Body of pancreas (tissue), 4 donors: ENCODE data around the gene C1QTNF8. TPM values are rescaled to one million over a fixed set of nuclear protein-coding genes. Genes with fewer than 3 reads are reported as not detected.

Source experiments
- ATAC-seq: fragments of 150-250 bp; one replicate; pipeline ENCODE4 v1.9.1; 2016
- DNase-seq, 4 donors: peaks; one replicate each; pipeline ENCODE4 v3.0.0-alpha.2; 2019
- H3K27ac ChIP-seq, 4 donors: fragments of 200-600 bp; sonication (generic); 1 replicate in 3 of 4; 2 replicates in 1 of 4; pipeline versions ENCODE4 v1.5.1 to v1.6.1; 2016 to 2019; ENCODE audit warnings: mild to moderate bottlenecking in 1 of 4, mixed read lengths in 1 of 4, moderate library complexity in 1 of 4
- H3K27me3 ChIP-seq, 2 donors: fragments of 200-600 bp; sonication (generic); one replicate each; pipeline ENCODE4 v1.6.0; 2016; ENCODE audit warnings: mild to moderate bottlenecking in 1 of 2
- H3K36me3 ChIP-seq, 2 donors: fragments of 200-600 bp; sonication (generic); replicated peaks in 1 of 2; 2 replicates each; pipeline ENCODE4 v1.5.1; 2016; ENCODE audit warnings: low read depth in 2 of 2; ENCODE audit not compliant: insufficient read depth in 1 of 2
- H3K4me1 ChIP-seq: fragments of 200-600 bp; sonication (generic); one replicate; pipeline ENCODE4 v1.6.0; 2016
- H3K4me3 ChIP-seq, 2 donors: fragments of 200-600 bp; sonication (generic); 1 replicate in 1 of 2; 2 replicates in 1 of 2; pipeline ENCODE4 v1.5.1; 2016 to 2019
- H3K9me3 ChIP-seq, 3 donors: fragments of 200-600 bp; sonication (generic); 1 replicate in 2 of 3; 2 replicates in 1 of 3; pipeline ENCODE4 v1.5.1; 2016
- POLR2A ChIP-seq, 3 donors: fragments of 450-650 bp; IDR thresholded peaks; one replicate each; pipeline ENCODE4 v1.6.1; 2016; ENCODE audit warnings: antibody characterized with exemption in 3 of 3, mild to moderate bottlenecking in 2 of 3
- WGBS, 2 donors: methylation state at CpG; one replicate each; pipeline ENCODE4 v1.1.5; 2017; 5-methylcytosine and 5-hydroxymethylcytosine counted together
- intact Hi-C: fragments of 100-400 bp; cut with DNase I; formaldehyde crosslinking; loops from one replicate; pipeline ENCODE4 v1.15.1; 2023
- total RNA-seq, 2 donors: library from RNA; depleted of rRNA; stranded (reverse); fragments of >200 nt; gene quantifications; one replicate each; pipeline ENCODE4 v1.1.0, GENCODE V29; 2016
- TF ChIP-seq, protein P1 (sequence below), 7 experiments: fragments of 450-650 bp in 4 of 7; fragments of 200-600 bp in 3 of 7; sonication (generic) in 3 of 7; IDR thresholded peaks; one replicate each; pipeline ENCODE4 v1.5.1; 2016 to 2019; ENCODE audit warnings: antibody characterized with exemption in 7 of 7

Gene C1QTNF8
- total RNA-seq, 2 donors from 2014 or later = not detected

DNA sequence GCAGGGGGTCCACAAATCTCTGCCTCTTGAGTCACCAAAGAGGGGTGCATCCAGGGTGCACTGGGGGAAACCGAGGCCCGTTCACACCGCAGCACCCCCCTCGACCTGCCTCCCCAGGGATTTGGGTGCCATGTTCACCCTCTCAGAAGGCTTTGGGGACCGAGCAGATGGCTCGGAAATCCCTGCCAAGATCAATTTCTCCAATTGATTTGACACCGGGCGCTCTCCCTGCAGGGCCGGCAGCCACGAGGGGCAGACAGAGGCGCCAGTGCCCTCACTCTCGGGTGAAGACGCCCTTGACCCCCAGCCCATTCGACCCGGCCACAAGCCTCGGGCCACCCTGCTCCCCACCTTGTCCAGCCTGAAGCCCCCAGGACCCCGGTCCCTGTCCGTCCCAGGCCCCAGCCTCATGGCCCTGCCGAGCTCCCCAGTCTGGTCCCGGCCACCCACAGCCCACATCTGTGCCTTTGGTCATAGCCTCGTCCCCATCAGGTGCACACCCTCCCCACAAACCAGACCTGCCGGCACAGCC is 14.2 kb downstream of the C1QTNF8 start:
- H3K27me3 ChIP-seq = peaks cover 0 to 37% of the 10 kb centered on the region in 2 donors
- peaks cover 30% of the 10 kb centered on the region for H3K4me1 ChIP-seq

DNA sequence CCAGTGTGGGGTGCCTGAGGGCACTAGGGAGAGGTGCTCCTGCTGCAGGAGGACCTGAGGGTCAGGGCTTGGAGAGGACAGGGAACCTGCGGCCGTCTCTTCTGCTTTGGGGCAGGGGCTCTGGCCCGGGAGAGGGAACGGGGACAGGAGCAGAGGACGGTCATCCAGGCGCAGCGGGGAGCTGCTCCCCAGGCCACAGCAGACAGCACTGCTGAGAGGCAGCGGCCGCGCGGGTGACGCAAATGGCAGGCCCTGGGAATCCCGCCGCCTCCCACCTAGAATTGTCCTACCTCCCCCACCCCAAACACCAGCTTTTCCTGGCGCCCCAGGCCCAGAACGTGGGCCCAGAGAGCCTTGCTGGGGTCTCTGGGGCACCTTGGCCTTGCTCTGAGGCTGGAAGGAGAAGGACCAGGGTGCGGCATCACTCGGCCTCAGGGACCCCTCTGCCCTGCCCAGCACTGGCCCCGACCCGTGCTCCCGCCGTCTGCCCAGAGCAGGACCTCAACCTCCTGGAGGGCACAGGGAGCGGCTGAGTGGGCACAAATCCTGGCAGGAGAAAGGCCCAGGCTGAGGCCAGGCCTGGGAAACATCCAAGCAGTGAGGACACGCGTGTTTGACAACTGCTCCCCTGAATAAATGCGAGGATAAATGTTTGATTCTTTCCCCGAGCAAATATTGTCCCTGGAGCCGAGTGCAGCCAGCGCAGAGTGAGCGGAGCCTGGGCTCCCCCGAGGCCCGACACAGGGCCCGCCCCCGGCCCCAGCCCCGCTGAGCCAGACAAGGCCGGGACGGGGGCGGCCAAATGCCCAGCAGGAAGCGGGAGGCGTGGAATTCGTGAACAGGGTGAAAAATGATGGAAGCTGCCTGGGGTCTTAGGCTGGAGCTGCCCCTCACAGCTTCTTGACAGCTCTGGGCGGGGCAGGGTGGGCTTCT is 15.0 kb downstream of the C1QTNF8 start:
- DNase-seq (no peak), ATAC-seq (no peak)
- H3K9me3 ChIP-seq = peaks cover 0 to 21% (median 2%) of the 10 kb centered on the region in 3 donors
- 39 to 48% methylated on average over 35 to 42 of the region's 42 CpGs for WGBS, 2 donors
- H3K36me3 ChIP-seq = no peaks in the 10 kb centered on the region
- no peak overlapping the region for H3K27ac ChIP-seq
- peaks cover 30% of the 10 kb centered on the region for H3K4me1 ChIP-seq
- intact Hi-C loops = no loop called here
- TF ChIP-seq, protein P1, sequence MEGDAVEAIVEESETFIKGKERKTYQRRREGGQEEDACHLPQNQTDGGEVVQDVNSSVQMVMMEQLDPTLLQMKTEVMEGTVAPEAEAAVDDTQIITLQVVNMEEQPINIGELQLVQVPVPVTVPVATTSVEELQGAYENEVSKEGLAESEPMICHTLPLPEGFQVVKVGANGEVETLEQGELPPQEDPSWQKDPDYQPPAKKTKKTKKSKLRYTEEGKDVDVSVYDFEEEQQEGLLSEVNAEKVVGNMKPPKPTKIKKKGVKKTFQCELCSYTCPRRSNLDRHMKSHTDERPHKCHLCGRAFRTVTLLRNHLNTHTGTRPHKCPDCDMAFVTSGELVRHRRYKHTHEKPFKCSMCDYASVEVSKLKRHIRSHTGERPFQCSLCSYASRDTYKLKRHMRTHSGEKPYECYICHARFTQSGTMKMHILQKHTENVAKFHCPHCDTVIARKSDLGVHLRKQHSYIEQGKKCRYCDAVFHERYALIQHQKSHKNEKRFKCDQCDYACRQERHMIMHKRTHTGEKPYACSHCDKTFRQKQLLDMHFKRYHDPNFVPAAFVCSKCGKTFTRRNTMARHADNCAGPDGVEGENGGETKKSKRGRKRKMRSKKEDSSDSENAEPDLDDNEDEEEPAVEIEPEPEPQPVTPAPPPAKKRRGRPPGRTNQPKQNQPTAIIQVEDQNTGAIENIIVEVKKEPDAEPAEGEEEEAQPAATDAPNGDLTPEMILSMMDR (IDR thresholded peaks at IDR 0.05) = no peak
- TF ChIP-seq POLR2A (IDR thresholded peaks at IDR 0.05) = no peak
- H3K27me3 ChIP-seq = peaks cover 0 to 39% of the 10 kb centered on the region in 2 donors
- no peak overlapping the region for H3K4me3 ChIP-seq

More for the DNA sequence above, 14.2 kb downstream of the C1QTNF8 start:
- WGBS, 2 donors = 17 to 22% methylated on average over 6 to 20 of the region's 22 CpGs
- TF ChIP-seq, protein P1 (IDR thresholded peaks at IDR 0.05) = no peak
- no peak for TF ChIP-seq POLR2A (IDR thresholded peaks at IDR 0.05)
- no peak for ATAC-seq
- no peak for DNase-seq
- intact Hi-C loops = no loop called here
- Histone ChIP-seq H3K36me3 (no peaks in the 10 kb centered on the region), H3K9me3 (peaks cover 0 to 21% (median 2%) of the 10 kb centered on the region in 3 donors), H3K4me3 (no peak overlapping the region), H3K27ac (no peak overlapping the region)

DNA sequence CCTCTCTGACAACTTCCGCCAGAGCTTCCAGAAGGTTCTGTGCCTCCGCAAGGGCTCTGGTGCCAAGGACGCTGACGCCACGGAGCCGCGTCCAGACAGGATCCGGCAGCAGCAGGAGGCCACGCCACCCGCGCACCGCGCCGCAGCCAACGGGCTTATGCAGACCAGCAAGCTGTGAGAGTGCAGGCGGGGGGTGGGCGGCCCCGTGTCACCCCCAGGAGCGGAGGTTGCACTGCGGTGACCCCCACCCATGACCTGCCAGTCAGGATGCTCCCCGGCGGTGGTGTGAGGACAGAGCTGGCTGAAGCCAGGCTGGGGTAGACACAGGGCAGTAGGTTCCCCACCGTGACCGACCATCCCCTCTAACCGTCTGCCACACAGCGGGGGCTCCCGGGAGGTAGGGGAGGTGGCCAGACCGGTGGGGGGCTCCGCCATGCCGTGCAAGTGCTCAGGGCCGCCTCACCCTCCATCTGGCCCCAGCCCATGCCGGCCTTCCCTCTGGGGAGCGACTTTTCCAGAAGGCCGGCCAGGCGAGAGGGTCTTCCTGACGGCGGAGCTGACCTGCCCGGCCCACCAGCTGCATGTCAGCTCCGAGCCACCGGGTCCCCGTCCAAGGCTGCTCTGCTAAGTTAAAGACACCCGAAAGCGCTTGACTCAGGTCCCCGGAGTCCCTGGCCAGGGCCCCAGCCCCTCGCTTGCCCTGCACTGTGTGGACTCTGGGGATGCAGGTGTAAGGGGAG is 16.1 kb downstream of the C1QTNF8 start:
- no peak for ATAC-seq
- H3K27ac ChIP-seq = no peak overlapping the region
- no peak for TF ChIP-seq POLR2A (IDR thresholded peaks at IDR 0.05)
- TF ChIP-seq, protein P1 (IDR thresholded peaks at IDR 0.05) = no peak
- intact Hi-C loops = no loop called here
- H3K4me1 ChIP-seq = peaks cover 30% of the 10 kb centered on the region
- H3K4me3 ChIP-seq = no peak overlapping the region
- peaks cover 0 to 41% of the 10 kb centered on the region in 2 donors for H3K27me3 ChIP-seq
- no peaks in the 10 kb centered on the region for H3K36me3 ChIP-seq
- 82 to 96% methylated on average over 9 to 45 of the region's 45 CpGs for WGBS, 2 donors
- peaks cover 0 to 13% (median 2%) of the 10 kb centered on the region in 3 donors for H3K9me3 ChIP-seq
- DNase-seq = no peak

DNA sequence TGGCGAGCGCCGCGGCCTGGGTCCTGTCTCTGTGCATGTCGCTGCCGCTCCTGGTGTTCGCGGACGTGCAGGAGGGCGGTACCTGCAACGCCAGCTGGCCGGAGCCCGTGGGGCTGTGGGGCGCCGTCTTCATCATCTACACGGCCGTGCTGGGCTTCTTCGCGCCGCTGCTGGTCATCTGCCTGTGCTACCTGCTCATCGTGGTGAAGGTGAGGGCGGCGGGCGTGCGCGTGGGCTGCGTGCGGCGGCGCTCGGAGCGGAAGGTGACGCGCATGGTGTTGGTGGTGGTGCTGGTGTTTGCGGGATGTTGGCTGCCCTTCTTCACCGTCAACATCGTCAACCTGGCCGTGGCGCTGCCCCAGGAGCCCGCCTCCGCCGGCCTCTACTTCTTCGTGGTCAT is 16.7 kb downstream of the C1QTNF8 start:
- intact Hi-C loops = no loop called here
- WGBS, 2 donors = 93 to 95% methylated on average over 30 to 40 of the region's 43 CpGs

More for the DNA sequence above, 16.7 kb downstream of the C1QTNF8 start:
- Histone ChIP-seq H3K27me3 (peaks cover 0 to 46% of the 10 kb centered on the region in 2 donors), H3K36me3 (no peaks in the 10 kb centered on the region), H3K9me3 (peaks cover 0 to 7% (median 0%) of the 10 kb centered on the region in 3 donors), H3K4me1 (peaks cover 30% of the 10 kb centered on the region), H3K4me3 (no peak overlapping the region), H3K27ac (no peak overlapping the region)
- ATAC-seq (no peak), DNase-seq (no peak)
- no peak for TF ChIP-seq POLR2A (IDR thresholded peaks at IDR 0.05)
- TF ChIP-seq, protein P1 (IDR thresholded peaks at IDR 0.05) = no peak
